Omental fat pad (tissue), 4 donors: ENCODE measurements around the gene GADD45A. TPM values are rescaled to one million over a fixed set of nuclear protein-coding genes. Genes with fewer than 3 reads are reported as not detected.
A peak's percentile ranks its signal among the peaks of the same experiment; 100 is the strongest.

Experiments used
- ATAC-seq: fragments of 150-250 bp; one replicate; pipeline ENCODE4 v1.9.1; 2016; ENCODE audit warnings: mild to moderate bottlenecking, moderate library complexity; ENCODE audit not compliant: low FRiP score
- DNase-seq: peaks from one replicate; pipeline ENCODE4 v3.0.0-alpha.2; 2019; ENCODE audit warnings: low spot score
- CTCF ChIP-seq, 3 donors: fragments of 450-650 bp; IDR thresholded peaks; one replicate each; pipeline ENCODE4 v1.5.1; 2016 to 2017; ENCODE audit warnings: antibody characterized with exemption in 3 of 3, mild to moderate bottlenecking in 3 of 3, moderate library complexity in 2 of 3
- total RNA-seq, 4 donors: library from RNA; depleted of rRNA; stranded (reverse); fragments of >200 nt; gene quantifications; one replicate each; pipeline ENCODE4 v1.1.0, GENCODE V29; 2016

GADD45A gene
- total RNA-seq, 4 donors from 2014 or later, result 31.7 to 115 (median 67.2) TPM

GRCh38 chr1:67646145-67647035 lies 38.6 kb upstream of the GADD45A start:
- ATAC-seq, result no peak
- TF ChIP-seq CTCF (IDR thresholded peaks at IDR 0.05), result no peak
- DNase-seq, result no peak

GRCh38 chr1:67647036-67647798 lies 37.8 kb upstream of the GADD45A start:
- DNase-seq (no peak), ATAC-seq (peak; percentile 53)
- TF ChIP-seq CTCF (IDR thresholded peaks at IDR 0.05), result no peak

- no peak for DNase-seq
- no peak for TF ChIP-seq CTCF (IDR thresholded peaks at IDR 0.05)
- no peak for ATAC-seq
Observed at GRCh38 chr1:67647814-67648358, 37.1 kb upstream of the GADD45A start.

GRCh38 chr1:67648582-67649326 lies 36.2 kb upstream of the GADD45A start:
- DNase-seq (no peak), ATAC-seq (no peak)
- TF ChIP-seq CTCF (IDR thresholded peaks at IDR 0.05), result no peak

GRCh38 chr1:67650061-67650460 lies 34.9 kb upstream of the GADD45A start:
- ATAC-seq (no peak), DNase-seq (no peak)
- no peak for TF ChIP-seq CTCF (IDR thresholded peaks at IDR 0.05)

- no peak for ATAC-seq
- no peak for DNase-seq
- no peak for TF ChIP-seq CTCF (IDR thresholded peaks at IDR 0.05)
Observed at GRCh38 chr1:67651031-67651430, 34.0 kb upstream of the GADD45A start.
